Endothelial cell of umbilical vein (primary cell): ENCODE data around the gene KLC3.

ENCODE experiments used
- CTCF ChIP-seq, 2 donors: IDR thresholded peaks; 1 replicate in 1 of 2; 2 replicates in 1 of 2; pipeline ENCODE4 v1.5.1; 2011; ENCODE audit warnings: low read length in 2 of 2, mild to moderate bottlenecking in 2 of 2, moderate library complexity in 2 of 2, control low read depth in 1 of 2, inconsistent platforms in 1 of 2, low read depth in 1 of 2; ENCODE audit not compliant: insufficient read depth in 1 of 2; ENCODE audit errors: extremely low read depth in 1 of 2
- GATA2 ChIP-seq: IDR thresholded peaks from 2 replicates; pipeline ENCODE4 v1.7.0; 2011; ENCODE audit warnings: low read depth, mild to moderate bottlenecking, moderate library complexity, mixed read lengths, low read length; ENCODE audit not compliant: insufficient read length, insufficient read depth
- POLR2A ChIP-seq: IDR thresholded peaks from 2 replicates; pipeline ENCODE4 v1.6.1; 2012; ENCODE audit warnings: low read depth, mild to moderate bottlenecking, control low read depth, low read length
- POLR2AphosphoS5 ChIP-seq: IDR thresholded peaks from 2 replicates; pipeline ENCODE4 v1.6.1; 2012; ENCODE audit warnings: low read depth, mild to moderate bottlenecking, control low read depth, low read length, moderate library complexity; ENCODE audit not compliant: insufficient read depth

- TF ChIP-seq CTCF (IDR thresholded peaks at IDR 0.05; ENCODE audit: extremely low read depth in 1 of 2, insufficient read depth in 1 of 2, low read depth in 1 of 2, low read length in 2 of 2) (no peak), GATA2 (no peak), POLR2A (no peak), POLR2AphosphoS5 (no peak)
These were observed 59.6 kb downstream of the KLC3 start for GRCh38 chr19:45400192-45400591.
